Effector CD4-positive, alpha-beta T cell (primary cell): ENCODE results near the gene OSBPL5.

ENCODE experiments used
- DNase-seq: peaks from one replicate; pipeline ENCODE4 v3.0.0-alpha.2; 2020
- total RNA-seq: gene quantifications from one replicate; lab custom pipeline; 2026; lab: John Stamatoyannopoulos, UW

OSBPL5 gene, protein sequence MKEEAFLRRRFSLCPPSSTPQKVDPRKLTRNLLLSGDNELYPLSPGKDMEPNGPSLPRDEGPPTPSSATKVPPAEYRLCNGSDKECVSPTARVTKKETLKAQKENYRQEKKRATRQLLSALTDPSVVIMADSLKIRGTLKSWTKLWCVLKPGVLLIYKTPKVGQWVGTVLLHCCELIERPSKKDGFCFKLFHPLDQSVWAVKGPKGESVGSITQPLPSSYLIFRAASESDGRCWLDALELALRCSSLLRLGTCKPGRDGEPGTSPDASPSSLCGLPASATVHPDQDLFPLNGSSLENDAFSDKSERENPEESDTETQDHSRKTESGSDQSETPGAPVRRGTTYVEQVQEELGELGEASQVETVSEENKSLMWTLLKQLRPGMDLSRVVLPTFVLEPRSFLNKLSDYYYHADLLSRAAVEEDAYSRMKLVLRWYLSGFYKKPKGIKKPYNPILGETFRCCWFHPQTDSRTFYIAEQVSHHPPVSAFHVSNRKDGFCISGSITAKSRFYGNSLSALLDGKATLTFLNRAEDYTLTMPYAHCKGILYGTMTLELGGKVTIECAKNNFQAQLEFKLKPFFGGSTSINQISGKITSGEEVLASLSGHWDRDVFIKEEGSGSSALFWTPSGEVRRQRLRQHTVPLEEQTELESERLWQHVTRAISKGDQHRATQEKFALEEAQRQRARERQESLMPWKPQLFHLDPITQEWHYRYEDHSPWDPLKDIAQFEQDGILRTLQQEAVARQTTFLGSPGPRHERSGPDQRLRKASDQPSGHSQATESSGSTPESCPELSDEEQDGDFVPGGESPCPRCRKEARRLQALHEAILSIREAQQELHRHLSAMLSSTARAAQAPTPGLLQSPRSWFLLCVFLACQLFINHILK
- 2.4 reads per million, percentile 7 among the genes with 10 or more reads in this experiment for total RNA-seq

GRCh38 chr11:3165152-3165705 lies at the start of gene OSBPL5:
OSBPL5 (minus strand) TSS chr11:3165310; CDS start chr11:3129148, 36,162 bp downstream.
- DNase-seq, result no peak

DNA sequence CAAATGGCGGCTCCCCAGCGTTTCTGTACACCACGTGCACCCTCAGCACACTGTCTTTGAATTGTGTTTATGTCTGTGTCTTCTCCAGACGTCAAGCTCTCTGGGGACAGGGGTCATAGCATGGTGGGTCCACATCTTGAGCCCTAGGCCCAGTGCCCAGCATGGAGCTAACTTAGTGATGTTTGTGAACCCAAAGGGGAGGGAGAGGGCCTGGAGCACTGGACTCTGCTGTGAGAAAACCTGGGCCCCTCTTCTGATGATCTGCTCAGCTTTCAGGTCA lies 49.2 kb upstream of the OSBPL5 start:
- no peak for DNase-seq

DNA sequence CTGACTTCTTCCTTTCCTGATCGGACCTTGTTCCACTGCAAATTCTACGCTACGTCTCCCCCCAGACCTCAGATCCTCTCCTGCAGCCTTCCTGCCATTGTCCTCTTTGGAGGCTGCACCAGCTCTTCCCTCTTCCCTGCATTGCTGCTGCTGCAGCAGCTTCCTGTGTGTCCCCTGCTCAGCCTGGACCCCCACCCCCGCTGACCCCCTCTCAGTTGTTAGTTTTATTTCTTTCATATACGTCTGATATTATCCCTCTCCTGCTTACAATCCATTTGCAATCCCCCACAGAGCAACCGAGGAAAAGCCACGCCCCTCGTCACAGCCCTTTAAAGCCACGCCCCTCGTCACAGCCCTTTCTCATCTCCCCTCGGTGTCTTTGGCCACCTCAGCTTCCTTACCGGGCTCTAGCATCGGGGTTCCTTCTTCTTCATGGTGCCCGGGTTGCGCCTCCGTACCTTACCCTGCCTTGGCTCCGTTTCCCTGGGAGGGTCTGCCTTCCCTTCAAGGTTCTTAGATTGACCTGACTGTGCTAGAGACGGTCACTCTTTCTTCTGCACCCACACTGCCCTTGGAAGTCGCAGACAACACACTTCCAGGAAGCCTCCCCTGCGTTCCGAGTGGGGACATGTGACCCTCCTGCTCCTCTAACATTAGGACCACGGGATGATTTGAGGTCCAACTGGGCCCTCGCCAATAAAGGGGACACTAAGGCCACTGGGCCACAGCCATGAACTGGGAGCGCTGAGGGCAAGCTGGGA lies 48.7 kb upstream of the OSBPL5 start:
- no peak for DNase-seq

DNA sequence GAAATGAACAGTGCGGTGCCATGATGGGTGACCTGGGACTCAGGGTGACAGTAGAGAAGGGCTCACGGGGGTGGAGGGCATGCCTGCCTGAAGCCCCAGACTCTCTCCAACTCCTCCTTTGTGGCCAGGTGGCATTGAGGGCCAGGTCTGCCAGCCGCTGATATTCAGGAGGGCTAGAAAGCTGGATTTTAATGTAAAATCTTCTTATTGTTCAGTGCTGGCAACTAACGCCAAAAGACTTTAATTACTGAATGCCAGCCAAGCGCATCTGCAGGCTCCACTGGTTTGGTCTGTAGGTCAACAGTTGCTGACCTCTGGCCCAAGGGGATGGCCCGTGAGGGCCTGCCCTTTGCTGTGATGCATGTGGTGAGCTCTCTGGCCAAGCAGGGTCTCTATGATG lies 43.2 kb upstream of the OSBPL5 start:
- no peak for DNase-seq

DNA sequence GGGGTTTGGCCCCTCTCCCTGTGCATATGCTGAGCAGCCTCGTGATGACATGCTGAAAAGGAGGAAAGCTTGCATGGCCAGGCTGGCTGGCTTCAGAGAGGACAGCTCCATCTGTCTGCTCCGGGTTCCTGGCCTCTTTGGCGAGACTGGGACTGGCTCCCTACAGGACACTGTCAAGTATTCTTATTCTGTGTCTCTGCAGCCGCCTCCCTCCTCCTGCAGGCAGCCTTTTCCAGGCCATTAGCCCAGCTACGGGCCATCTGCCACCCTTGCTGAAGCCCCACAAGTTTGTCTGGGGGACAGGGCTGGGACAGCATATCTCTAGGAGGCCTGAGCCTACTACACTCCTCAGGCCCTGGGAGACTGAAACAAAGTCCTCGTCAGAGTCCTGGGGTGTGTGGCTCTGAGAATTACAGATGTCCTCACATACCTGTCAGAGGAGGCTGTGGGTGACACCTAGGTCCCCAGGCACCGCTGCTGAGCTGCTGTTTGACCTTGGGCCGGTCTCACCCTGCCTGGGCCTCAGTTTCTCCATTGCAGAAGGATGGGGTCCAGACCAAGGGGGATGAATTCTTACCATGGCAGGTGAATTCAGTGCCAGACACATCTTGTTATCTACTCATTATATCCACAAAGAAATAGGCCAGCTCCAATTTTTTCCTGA lies 42.5 kb upstream of the OSBPL5 start:
- DNase-seq, result no peak

DNA sequence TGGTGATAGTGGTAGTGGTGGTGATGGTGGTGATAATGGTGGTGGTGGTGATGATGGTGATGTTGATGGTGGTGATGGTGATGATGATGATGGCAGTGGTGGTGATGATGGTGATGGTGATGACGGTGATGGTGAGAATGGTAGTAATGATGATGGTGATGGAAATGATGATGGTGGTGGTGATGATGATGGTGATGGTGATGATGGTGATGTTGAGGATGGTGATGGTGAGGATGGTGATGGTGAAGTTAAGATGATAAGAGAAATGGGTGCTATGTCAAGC lies 41.8 kb upstream of the OSBPL5 start:
- no peak for DNase-seq

DNA sequence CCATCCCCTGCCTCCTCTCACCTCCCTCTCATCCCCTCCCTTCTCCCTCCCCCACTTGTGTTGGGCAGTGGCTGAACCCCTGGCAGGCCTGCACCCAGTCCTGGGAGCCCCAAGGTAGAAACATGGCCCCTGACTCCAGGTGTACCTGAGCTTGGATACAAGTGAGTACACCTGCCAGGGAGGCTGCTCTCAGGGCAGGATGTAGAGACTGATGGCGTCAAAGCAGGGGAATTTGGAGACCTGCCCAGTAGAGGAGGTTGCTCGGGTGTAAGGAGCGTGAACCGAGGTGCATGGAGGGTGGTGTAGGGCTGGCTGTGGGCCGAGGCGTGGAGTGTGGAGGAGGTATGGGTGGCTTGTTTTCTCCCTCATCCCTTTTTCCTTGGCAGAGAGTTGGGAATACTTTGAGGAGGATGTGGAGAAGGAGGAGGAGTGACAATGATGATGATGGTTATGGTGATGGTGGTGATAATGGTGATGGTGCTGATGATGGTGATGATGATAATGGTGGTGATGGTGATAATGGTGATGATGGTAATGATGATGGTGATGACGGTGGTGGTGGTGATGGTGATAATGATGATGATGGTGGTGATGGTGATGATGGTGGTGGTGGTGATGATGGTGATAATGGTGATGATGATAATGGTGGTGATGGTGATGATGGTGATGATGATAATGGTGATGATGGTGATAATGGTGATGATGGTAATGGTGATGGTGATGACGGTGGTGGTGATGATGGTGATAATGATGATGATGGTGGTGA lies 41.2 kb upstream of the OSBPL5 start:
- DNase-seq, result no peak

- DNase-seq, result no peak
These were observed 40.4 kb upstream of the OSBPL5 start for GRCh38 chr11:3205261-3206155.

GRCh38 chr11:3204141-3205015 lies 39.3 kb upstream of the OSBPL5 start:
- no peak for DNase-seq

GRCh38 chr11:3203221-3204043 lies 38.3 kb upstream of the OSBPL5 start:
- DNase-seq, result no peak

DNA sequence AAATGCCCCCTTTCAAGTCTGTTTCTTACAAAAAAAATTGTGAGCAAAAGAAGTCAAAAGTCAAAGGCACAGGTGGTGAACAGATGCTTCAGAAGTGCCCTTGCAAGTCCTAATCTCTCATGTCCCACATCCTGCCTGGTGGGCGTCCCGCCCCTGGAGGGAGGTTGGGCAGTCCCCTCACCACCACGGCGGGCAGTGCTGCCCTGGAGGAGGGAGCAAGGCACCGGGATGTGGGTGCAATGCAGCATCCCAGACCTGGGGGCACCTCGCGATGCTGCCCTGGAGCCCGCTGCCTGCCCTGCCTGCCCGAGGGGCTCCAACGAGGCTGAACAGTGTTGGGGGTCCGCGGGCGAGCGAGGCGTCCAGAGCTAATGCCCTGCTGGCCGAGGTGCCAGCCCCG lies 37.6 kb upstream of the OSBPL5 start:
- no peak for DNase-seq

- DNase-seq, result no peak
These were observed 37.2 kb upstream of the OSBPL5 start for GRCh38 chr11:3202305-3202704.

GRCh38 chr11:3201677-3202181 lies 36.6 kb upstream of the OSBPL5 start:
- no peak for DNase-seq

GRCh38 chr11:3201112-3201581 lies 36.0 kb upstream of the OSBPL5 start:
- no peak for DNase-seq

DNA sequence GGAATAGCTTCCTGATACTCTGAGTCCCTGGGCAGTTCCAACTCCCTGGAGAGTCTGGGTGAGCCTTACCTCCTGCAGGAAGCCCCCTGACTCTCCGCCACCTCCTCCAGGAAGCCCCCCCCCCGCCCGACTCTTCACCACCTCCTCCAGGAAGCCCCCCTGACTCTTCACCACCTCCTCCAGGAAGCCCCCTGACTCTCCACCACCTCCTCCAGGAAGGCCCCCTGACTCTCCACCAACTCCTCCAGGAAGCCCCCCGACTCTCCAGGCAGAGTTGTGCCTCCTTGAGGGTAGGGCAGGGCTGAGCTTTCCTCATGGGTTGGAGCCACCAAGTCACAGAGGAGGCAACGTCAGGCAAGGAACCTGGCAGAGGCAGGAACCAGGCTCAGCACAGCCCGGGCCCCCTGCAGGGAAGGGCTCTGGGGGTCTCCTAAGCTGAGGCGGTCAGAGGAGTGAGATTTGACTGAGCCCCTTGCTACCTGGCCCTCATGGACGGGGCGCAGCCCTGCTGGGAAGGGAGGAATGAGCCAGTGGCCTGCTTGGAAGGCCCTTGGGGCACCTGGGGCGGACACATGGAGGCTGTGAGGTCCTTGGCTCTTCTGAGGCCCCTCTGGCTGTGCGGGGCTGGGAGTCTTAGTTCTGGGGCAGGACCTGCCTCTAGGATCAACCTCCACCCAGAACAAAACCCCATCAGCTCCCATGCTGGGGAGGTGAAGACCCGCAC lies 35.4 kb upstream of the OSBPL5 start:
- no peak for DNase-seq

DNA sequence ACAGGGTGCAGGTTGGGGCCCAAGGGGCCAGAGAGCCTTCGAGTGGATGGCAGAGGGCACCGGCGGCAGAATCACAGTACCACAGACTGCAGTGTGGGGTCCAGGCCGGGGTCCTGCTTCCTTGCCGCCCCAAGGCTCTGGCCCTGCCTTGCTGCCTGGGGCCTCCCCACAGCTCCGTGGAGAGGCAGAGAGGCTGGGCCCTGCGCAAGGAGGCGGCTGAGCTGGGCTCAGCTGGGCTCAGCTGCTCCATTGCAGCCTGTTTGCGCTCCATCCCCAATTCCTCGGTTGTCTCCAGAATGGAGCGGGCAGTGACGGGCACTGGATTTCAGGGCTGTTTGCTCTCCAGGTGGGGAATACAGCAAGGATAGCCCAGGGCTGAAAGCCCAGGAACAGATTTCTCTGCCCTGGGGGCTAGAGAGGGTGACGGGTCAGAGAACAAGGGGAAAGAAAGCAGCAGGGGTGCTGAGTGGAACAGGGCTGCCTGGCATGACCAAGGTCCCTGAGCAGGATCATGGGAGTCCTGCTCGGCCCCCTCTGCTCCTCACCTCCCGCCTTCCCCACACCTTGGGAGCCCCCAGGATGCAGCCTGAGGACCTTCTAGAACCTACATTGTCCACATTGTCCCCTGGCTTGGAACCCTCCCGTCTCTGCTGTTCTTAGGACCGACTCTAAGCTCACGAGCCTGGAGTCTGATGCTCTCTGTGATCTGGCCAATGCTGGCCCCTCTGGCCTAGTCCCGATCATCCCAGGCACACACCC lies 34.6 kb upstream of the OSBPL5 start:
- no peak for DNase-seq

- no peak for DNase-seq
These were observed 33.7 kb upstream of the OSBPL5 start for GRCh38 chr11:3198815-3199214.
